Right ventricle myocardium inferior (tissue), 1 donor: ENCODE results near the gene ADPRS. TPM values are rescaled to one million over a fixed set of nuclear protein-coding genes. Genes with fewer than 3 reads are reported as not detected.

Experiments
- ATAC-seq: fragments of 200-7000 bp; cut with Tn5 transposase; one replicate; pipeline ENCODE4 v1.9.1; 2020; ENCODE audit warnings: mild to moderate bottlenecking, moderate library complexity
- DNase-seq: peaks from one replicate; pipeline ENCODE4 v3.0.0; 2021; ENCODE audit errors: missing footprints
- intact Hi-C: fragments of 100-400 bp; cut with DNase I; formaldehyde crosslinking; loops from one replicate; pipeline ENCODE4 v1.11.0; 2022
- total RNA-seq: library from RNA; stranded (reverse); fragmentation: NEBNext Ultra II Directional; extraction: Animal tissue kit (Norgen Biotek cat#: 25700); gene quantifications from one replicate; pipeline ENCODE4 v1.2.1, GENCODE V29; 2021
- donor health status: DM: no; HTN: yes; CAD: no; lungs with severe emphysema.

Gene ADPRS
- total RNA-seq, 1 donor from 2014 or later: 18.1 TPM

GRCh38 chr1:36085686-36086526 lies 2.8 kb upstream of the ADPRS start:
- intact Hi-C loops: loop anchor here (10.0 kb wide), 2 partner anchors 201 to 231 kb away; partner anchors contain the start of gene AGO1
- DNase-seq (no peak), ATAC-seq (no peak)

DNA sequence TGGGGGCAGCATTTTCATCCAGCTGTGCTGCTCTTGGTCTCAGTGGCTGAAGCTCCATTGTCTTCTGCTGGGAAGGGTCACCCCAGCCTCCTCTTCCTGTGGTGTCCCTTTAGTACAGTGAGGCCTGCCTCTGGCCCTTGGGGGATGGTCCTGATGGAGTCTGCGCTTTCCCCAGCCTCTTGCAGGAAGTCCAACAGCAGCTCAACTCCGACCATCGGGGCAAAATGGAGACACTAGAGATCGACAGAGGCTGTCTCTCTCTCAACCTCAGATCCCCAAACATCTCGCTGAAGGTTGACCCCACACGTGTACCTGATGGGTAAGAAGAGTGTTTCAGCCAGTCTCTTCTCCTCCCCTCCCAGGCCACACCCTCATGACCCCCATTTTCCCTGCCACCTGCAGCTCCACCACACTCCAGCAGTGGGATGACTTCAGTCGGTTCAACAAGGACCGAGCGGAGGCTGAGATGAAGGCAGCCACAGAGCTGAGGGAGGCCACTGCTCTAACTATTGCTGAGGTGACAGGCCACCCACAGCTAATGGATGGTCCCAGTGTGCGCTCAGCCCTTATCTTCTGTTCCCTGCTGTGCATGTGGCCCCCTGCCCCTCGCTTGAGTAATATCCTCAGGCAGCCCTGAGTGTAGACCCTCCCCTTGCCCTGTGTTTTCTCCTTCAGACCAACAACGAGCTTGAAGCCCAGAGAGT lies 2.0 kb upstream of the ADPRS start:
- no peak for DNase-seq

GRCh38 chr1:36087233-36088123 lies 1.2 kb upstream of the ADPRS start:
- ATAC-seq (no peak), DNase-seq (no peak)
- intact Hi-C loops: loop anchor here (10.0 kb wide), 2 partner anchors 203 to 233 kb away; partner anchors contain the start of gene AGO1

More for the DNA sequence above, 2.0 kb upstream of the ADPRS start:
- intact Hi-C loops: loop anchor here (10.0 kb wide), 2 partner anchors 202 to 232 kb away; partner anchors contain the start of gene AGO1
- no peak for ATAC-seq

DNA sequence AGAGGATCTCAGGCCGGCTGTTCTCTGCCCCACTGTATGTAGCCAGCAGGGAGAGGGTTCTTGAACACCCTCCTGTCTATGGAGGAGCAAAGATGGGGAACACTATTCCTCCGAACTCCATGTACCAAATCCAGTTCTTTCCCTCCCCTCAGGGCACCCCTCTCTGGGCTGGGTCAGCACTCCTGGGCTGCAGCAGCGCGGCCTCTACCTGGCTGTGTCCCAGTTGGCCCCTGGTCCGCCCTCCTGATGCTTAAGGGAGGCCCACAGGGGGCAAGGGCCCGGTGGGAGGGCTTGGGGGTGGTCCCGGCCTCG lies 471 bp upstream of the ADPRS start:
- DNase-seq (no peak), ATAC-seq (peak; percentile 6)
- intact Hi-C loops: loop anchor here (10.0 kb wide), 2 partner anchors 203 to 233 kb away; partner anchors contain the start of gene AGO1

GRCh38 chr1:36089393-36090121 lies 865 bp downstream of the ADPRS start:
- DNase-seq (no peak), ATAC-seq (no peak)
- intact Hi-C loops: loop anchor here (10.0 kb wide), 2 partner anchors 205 to 235 kb away; partner anchors contain the start of gene AGO1

DNA sequence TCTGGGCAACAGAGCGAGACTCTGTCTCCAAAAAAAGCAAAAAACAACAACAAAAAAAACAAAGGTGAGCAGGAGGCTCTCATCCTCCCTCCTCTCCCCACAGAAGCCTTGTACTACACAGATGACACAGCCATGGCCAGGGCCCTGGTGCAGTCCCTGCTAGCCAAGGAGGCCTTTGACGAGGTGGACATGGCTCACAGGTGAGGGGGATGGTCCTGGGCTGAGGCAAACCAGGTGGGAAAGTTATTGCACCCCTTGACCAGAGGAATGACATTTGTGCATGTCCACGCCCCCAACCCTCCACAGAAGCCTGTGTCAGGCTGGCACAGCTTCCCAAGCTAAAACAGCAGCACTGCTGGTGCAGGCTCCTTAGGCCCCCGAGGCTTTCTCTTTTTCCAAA lies 2.4 kb downstream of the ADPRS start:
- intact Hi-C loops: no loop called here
- DNase-seq: no peak
- no peak for ATAC-seq

- no peak for ATAC-seq
- no peak for DNase-seq
- intact Hi-C loops: no loop called here
Measured at GRCh38 chr1:36091698-36092097, 3.0 kb downstream of the ADPRS start.

DNA sequence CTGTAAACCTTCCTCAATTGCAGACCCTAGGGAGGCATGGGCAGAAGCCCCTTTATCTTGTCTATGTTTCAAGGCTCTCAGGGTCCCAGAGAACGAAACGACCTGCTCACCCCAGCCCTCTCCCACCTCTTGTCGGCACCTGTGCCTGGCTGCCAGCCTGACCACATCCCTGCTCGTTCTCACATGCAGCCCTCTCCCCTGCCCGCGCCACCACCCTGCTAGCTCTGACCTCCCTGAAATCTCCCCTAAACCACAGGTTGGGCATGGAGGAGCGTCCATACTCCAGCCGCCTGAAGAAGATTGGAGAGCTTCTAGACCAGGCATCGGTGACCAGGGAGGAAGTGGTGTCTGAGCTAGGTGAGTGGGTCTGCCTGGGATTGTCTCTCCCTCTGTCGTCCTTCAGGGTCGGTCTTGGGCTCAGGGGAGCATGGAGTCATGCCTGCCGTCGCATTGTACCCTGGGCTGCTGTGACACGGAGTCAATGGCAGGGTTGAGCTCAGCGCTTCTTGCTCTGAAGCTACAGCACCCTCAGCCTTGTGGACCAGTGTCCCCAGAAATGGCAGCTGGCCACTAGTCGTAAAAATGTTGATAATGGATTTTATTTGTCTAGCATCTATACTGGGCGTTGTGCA lies 3.6 kb downstream of the ADPRS start:
- DNase-seq (no peak), ATAC-seq (no peak)
- intact Hi-C loops: no loop called here

GRCh38 chr1:36092798-36093185 lies 4.1 kb downstream of the ADPRS start:
- intact Hi-C loops: no loop called here
- DNase-seq (no peak), ATAC-seq (no peak)

- no peak for ATAC-seq
- DNase-seq: no peak
- intact Hi-C loops: no loop called here
Measured at GRCh38 chr1:36093226-36093625, 4.5 kb downstream of the ADPRS start.

GRCh38 chr1:36093929-36094328 lies 5.2 kb downstream of the ADPRS start:
- intact Hi-C loops: no loop called here
- no peak for DNase-seq
- ATAC-seq: peak; percentile 44

GRCh38 chr1:36094621-36095061 lies 5.9 kb downstream of the ADPRS start:
- intact Hi-C loops: no loop called here

GRCh38 chr1:36095760-36096405 lies 7.2 kb downstream of the ADPRS start:
- intact Hi-C loops: no loop called here
- DNase-seq: no peak
- ATAC-seq: no peak

More at GRCh38 chr1:36094621-36095061, 5.9 kb downstream of the ADPRS start:
- ATAC-seq (no peak), DNase-seq (no peak)

- ATAC-seq (no peak), DNase-seq (no peak)
- intact Hi-C loops: no loop called here
Measured at GRCh38 chr1:36096500-36097432, 8.1 kb downstream of the ADPRS start.

GRCh38 chr1:36097693-36098585 lies 9.2 kb downstream of the ADPRS start:
- intact Hi-C loops: loop anchor here (2.0 kb wide), 2 partner anchors 37 to 323 kb away; no protein-coding TSS in a partner anchor
- ATAC-seq (no peak), DNase-seq (no peak)
